ENCODE results near the gene CD164.

- TF ChIP-seq POLR2A (IDR thresholded peaks at IDR 0.05; ENCODE audit: low read depth, low read length) (no peak), POLR2AphosphoS5 (IDR thresholded peaks at IDR 0.05; ENCODE audit: low read depth, low read length) (no peak)
Observed at GRCh38 chr6:109377717-109378116, 4.5 kb downstream of the CD164 start.

Data from GM12892 (cell line).